A549 (cell line): ENCODE data around the gene CADM4. TPM values are rescaled to one million over a fixed set of nuclear protein-coding genes. Genes with fewer than 3 reads are reported as not detected.

Source experiments
- ATAC-seq, 2 experiments: fragments of 200-7000 bp in 1 of 2; fragments of >200 bp in 1 of 2; cut with Nextera tagmentation in 1 of 2; cut with Tn5 transposase in 1 of 2; 3 replicates each; pipeline versions ENCODE4 v1.8.0 to v1.9.1; 2018 to 2020; ENCODE audit warnings: mild to moderate bottlenecking in 1 of 2, moderate library complexity in 1 of 2
- CTCF ChIA-PET: fragments of 300-600 bp; sonication (Branson Sonifier 250); formaldehyde crosslinking; extraction: SDS; loops from one replicate; lab custom pipeline; 2021; ENCODE audit warnings: antibody characterized with exemption, inconsistent platforms; lab: Yijun Ruan, JAX
- POLR2A ChIA-PET: fragments of 350-600 bp; formaldehyde crosslinking; extraction: SDS; loops from one replicate; lab custom pipeline; 2021; ENCODE audit warnings: antibody characterized with exemption, inconsistent platforms; lab: Yijun Ruan, JAX
- DNase-seq, 2 experiments: peaks; one replicate each; pipeline versions ENCODE4 v3.0.0 to v3.0.0-alpha.2; 2011 to 2016; ENCODE audit warnings: low read depth in 1 of 2, low spot score in 1 of 2
- FAIRE-seq: peaks from 2 replicates; lab custom pipeline; 2011; peaks lifted over from hg19 to GRCh38; lab: Jason Lieb, UNC
- H3K27ac ChIP-seq, 2 experiments: fragments of >200 bp; sonication (Bioruptor Twin); formaldehyde crosslinking; 3 replicates each; pipeline ENCODE4 v1.5.1; 2016 to 2017
- H3K4me1 ChIP-seq: fragments of >200 bp; sonication (Bioruptor Twin); formaldehyde crosslinking; 3 replicates; pipeline ENCODE4 v1.6.1; 2016
- H3K4me2 ChIP-seq: fragments of >200 bp; sonication (Bioruptor Twin); formaldehyde crosslinking; 3 replicates; pipeline ENCODE4 v1.6.1; 2016
- H3K4me3 ChIP-seq: fragments of >200 bp; sonication (Bioruptor Twin); formaldehyde crosslinking; 3 replicates; pipeline ENCODE4 v1.5.1; 2016
- H3K9me3 ChIP-seq: fragments of >200 bp; sonication (Bioruptor Twin); formaldehyde crosslinking; 3 replicates; pipeline ENCODE4 v1.6.1; 2016
- BHLHE40 ChIP-seq: IDR thresholded peaks from 2 replicates; pipeline ENCODE4 v1.6.1; 2012; ENCODE audit warnings: low read depth, low read length, inconsistent platforms
- CBX2 ChIP-seq: fragments of 200-600 bp; sonication (generic); IDR thresholded peaks from 2 replicates; pipeline ENCODE4 v1.6.1; 2016; ENCODE audit warnings: low read depth, mild to moderate bottlenecking, borderline replicate concordance
- CHD4 ChIP-seq: fragments of 200-600 bp; sonication (generic); IDR thresholded peaks from 2 replicates; pipeline ENCODE4 v1.6.1; 2016; ENCODE audit warnings: antibody characterized with exemption, mild to moderate bottlenecking, borderline replicate concordance
- EHMT2 ChIP-seq: fragments of 200-600 bp; sonication (generic); IDR thresholded peaks from 2 replicates; pipeline ENCODE4 v1.6.1; 2016; ENCODE audit warnings: antibody characterized with exemption, low read depth, mild to moderate bottlenecking, moderate library complexity
- ESRRA ChIP-seq: fragments of 150-350 bp; IDR thresholded peaks from 2 replicates; pipeline ENCODE4 v1.6.1; 2014; ENCODE audit warnings: mild to moderate bottlenecking, low read length, borderline replicate concordance
- FOSB ChIP-seq: fragments of 250-450 bp; sonication (Bioruptor Pico); IDR thresholded peaks from 2 replicates; pipeline ENCODE4 v1.5.0; 2020; ENCODE audit warnings: mild to moderate bottlenecking, moderate library complexity
- GATA3 ChIP-seq: IDR thresholded peaks from 2 replicates; pipeline ENCODE4 v1.6.1; 2012; ENCODE audit warnings: borderline replicate concordance
- HEYL ChIP-seq: fragments of 250-450 bp; sonication (Bioruptor Pico); IDR thresholded peaks from 2 replicates; pipeline ENCODE4 v1.8.0; 2021; ENCODE audit warnings: mild to moderate bottlenecking, moderate library complexity
- HOXA7 ChIP-seq: fragments of 250-450 bp; sonication (Bioruptor Pico); IDR thresholded peaks from 2 replicates; pipeline ENCODE4 v1.5.0; 2020; ENCODE audit warnings: mild to moderate bottlenecking, moderate library complexity
- HOXB13 ChIP-seq: fragments of 250-450 bp; sonication (Bioruptor Pico); IDR thresholded peaks from 2 replicates; pipeline ENCODE4 v1.5.0; 2020; ENCODE audit warnings: low read depth, mild to moderate bottlenecking, moderate library complexity
- JUNB ChIP-seq: fragments of >200 bp; sonication (Bioruptor Twin); formaldehyde crosslinking; IDR thresholded peaks from 2 replicates; pipeline ENCODE4 v1.6.1; 2016
- KDM1A ChIP-seq: fragments of 200-600 bp; sonication (generic); IDR thresholded peaks from 2 replicates; pipeline ENCODE4 v1.6.1; 2016; ENCODE audit warnings: low read depth, mild to moderate bottlenecking
- KDM5A ChIP-seq: fragments of 200-600 bp; sonication (generic); IDR thresholded peaks from 2 replicates; pipeline ENCODE4 v1.6.1; 2016; ENCODE audit warnings: antibody characterized with exemption, mild to moderate bottlenecking
- MAZ ChIP-seq: fragments of 150-350 bp; IDR thresholded peaks from 2 replicates; pipeline ENCODE4 v1.6.1; 2014; ENCODE audit warnings: antibody characterized with exemption, low read depth, low read length, borderline replicate concordance
- MYC ChIP-seq: IDR thresholded peaks from 2 replicates; pipeline ENCODE4 v1.6.1; 2012; ENCODE audit warnings: mild to moderate bottlenecking, inconsistent platforms, low read length, improper control_type of control experiment, borderline replicate concordance
- NPAS2 ChIP-seq: fragments of 250-450 bp; sonication (Bioruptor Pico); IDR thresholded peaks from 2 replicates; pipeline ENCODE4 v1.8.0; 2022; ENCODE audit warnings: mild to moderate bottlenecking, moderate library complexity, borderline replicate concordance
- NR3C1 ChIP-seq: fragments of >200 bp; sonication (Bioruptor Twin); formaldehyde crosslinking; IDR thresholded peaks from 3 replicates; pipeline ENCODE4 v1.6.1; 2017
- PHF8 ChIP-seq: fragments of 200-600 bp; sonication (generic); IDR thresholded peaks from 2 replicates; pipeline ENCODE4 v1.6.1; 2016; ENCODE audit warnings: low read depth, mild to moderate bottlenecking, antibody characterized with exemption, moderate library complexity, borderline replicate concordance
- RAD21 ChIP-seq, 2 experiments: fragments of >200 bp in 1 of 2; sonication (Bioruptor Twin) in 1 of 2; formaldehyde crosslinking in 1 of 2; IDR thresholded peaks in 1 of 2; conservative IDR thresholded peaks in 1 of 2; 2 replicates in 1 of 2; 3 replicates in 1 of 2; pipeline ENCODE4 v1.6.1; 2012 to 2018; ENCODE audit warnings: inconsistent platforms in 1 of 2
- RCOR1 ChIP-seq: fragments of 150-350 bp; IDR thresholded peaks from 2 replicates; pipeline ENCODE4 v1.6.1; 2014; ENCODE audit warnings: antibody characterized with exemption, low read length, low read depth
- TP53 ChIP-seq: fragments of 250-450 bp; sonication (Bioruptor Pico); IDR thresholded peaks from 2 replicates; pipeline ENCODE4 v1.5.0; 2021; ENCODE audit warnings: mild to moderate bottlenecking, moderate library complexity
- ZC3H11A ChIP-seq: fragments of 450-650 bp; IDR thresholded peaks from 2 replicates; pipeline ENCODE4 v1.6.1; 2014; ENCODE audit warnings: antibody characterized with exemption, mild to moderate bottlenecking
- ZNF302 ChIP-seq: fragments of 250-450 bp; sonication (Bioruptor Pico); IDR thresholded peaks from 2 replicates; pipeline ENCODE4 v1.9.0; 2021; ENCODE audit warnings: inconsistent platforms, mild to moderate bottlenecking, moderate library complexity
- WGBS: methylation state at CpG from one replicate; pipeline ENCODE4 v1.1.6; 2017; ENCODE audit errors: missing lambda C conversion rate; 5-methylcytosine and 5-hydroxymethylcytosine counted together
- polyA plus RNA-seq, 4 experiments: library from polyadenylated mRNA; depleted of rRNA in 3 of 4; stranded (reverse); fragments of >200 nt; fragmentation: RNase III in 1 of 4; extraction: RNeasy Plus Mini Kit Qiagen cat#74134 plus additional on column Dnase treatment in 1 of 4; gene quantifications; 2 replicates in 3 of 4; 3 replicates in 1 of 4; pipeline ENCODE4 v1.2.3, GENCODE V29; 2011 to 2017
- TF ChIP-seq, protein P1 (sequence below): IDR thresholded peaks from 2 replicates; pipeline ENCODE4 v1.6.1; 2012
- TF ChIP-seq, protein P2 (sequence below): fragments of >200 bp; sonication (Bioruptor Twin); formaldehyde crosslinking; IDR thresholded peaks from 3 replicates; pipeline ENCODE4 v1.5.1; 2016
- TF ChIP-seq, protein P3 (sequence below): fragments of 200-600 bp; sonication (generic); IDR thresholded peaks from 2 replicates; pipeline ENCODE4 v1.6.1; 2016; ENCODE audit warnings: antibody characterized with exemption, mild to moderate bottlenecking, moderate library complexity
- TF ChIP-seq, protein P4 (sequence below): fragments of 250-450 bp; sonication (Bioruptor Pico); IDR thresholded peaks from 2 replicates; pipeline ENCODE4 v1.5.0; 2020; ENCODE audit warnings: low read depth, mild to moderate bottlenecking, moderate library complexity
- TF ChIP-seq, protein P5 (sequence below): fragments of 450-650 bp; IDR thresholded peaks from 2 replicates; pipeline ENCODE4 v1.6.1; 2014; ENCODE audit warnings: antibody characterized with exemption

The CADM4 gene
- polyA plus RNA-seq, 2 of the 4 experiments (the other 2 are of a cell fraction): 4.2 to 9.2 TPM

DNA sequence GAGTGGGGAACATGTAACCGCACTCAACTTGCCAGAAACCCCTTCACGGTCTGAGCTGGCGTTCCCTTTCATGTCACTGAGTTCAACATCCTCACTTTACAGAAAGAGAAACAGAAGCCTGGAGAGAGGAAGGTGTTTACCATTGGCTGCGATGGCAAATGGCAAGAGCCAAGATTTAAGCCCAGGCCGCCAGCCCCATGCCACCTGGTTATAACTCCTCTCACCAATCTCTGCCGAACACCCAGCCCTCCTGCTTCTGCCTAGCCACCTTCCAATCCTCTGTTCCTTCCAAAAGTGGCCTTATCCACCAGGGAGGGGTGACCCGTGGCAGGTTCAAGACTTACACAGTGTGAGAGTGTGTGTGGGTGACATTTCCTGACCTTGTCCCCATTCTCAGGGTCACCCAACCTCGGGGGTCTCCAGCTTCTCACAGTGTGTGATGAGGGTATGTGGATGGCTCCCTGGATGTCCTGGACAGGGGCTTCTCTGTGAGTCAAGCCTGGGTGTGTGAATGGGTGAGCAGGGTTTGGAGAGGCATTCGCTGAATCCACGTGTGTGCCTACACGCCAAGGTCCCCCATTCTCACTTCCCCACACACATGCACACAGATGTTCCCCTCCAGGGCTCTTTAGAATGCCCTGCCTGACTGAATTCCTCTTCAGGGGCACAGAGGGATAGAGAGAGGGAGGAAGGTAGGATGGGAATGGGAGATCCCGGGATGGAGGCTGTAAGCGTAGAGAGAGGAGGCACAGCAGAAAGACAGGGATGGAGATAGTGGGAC, 1.2 kb downstream of the CADM4 start:
- Histone ChIP-seq H3K4me3 (no peak overlapping the region; the same call in 2 of the 3 replicates), H3K27ac (no peak overlapping the region), H3K4me1 (peaks cover 30% of the 10 kb centered on the region), H3K4me2 (peak overlapping the region; percentile 100), H3K9me3 (no peaks in the 10 kb centered on the region)
- no peak for DNase-seq
- ChIA-PET POLR2A (no interaction called here), CTCF (interaction anchor here (0.8 to 2.0 kb wide), 4 partner anchors 12 to 44 kb away, joined by 3 to 9 read pairs (median 4); no protein-coding TSS in a partner anchor)
- no peak; a peak in 1 of 6 replicates for ATAC-seq
- 83% methylated on average over 13 of the region's 13 CpGs for WGBS
- TF ChIP-seq KDM5A (no peak), RCOR1 (no peak), MYC (no peak), GATA3 (no peak), RAD21 (conservative IDR thresholded peaks at IDR 0.05 in 1 of 2, IDR thresholded peaks at IDR 0.05 in 1 of 2) (no peak), HOXA7 (no peak), HEYL (CRISPR knock-in tag) (no peak), ZNF302 (no peak), MAZ (no peak), HOXB13 (CRISPR knock-in tag) (no peak), ZC3H11A (no peak), CBX2 (no peak), BHLHE40 (no peak)
- TF ChIP-seq, protein P1, sequence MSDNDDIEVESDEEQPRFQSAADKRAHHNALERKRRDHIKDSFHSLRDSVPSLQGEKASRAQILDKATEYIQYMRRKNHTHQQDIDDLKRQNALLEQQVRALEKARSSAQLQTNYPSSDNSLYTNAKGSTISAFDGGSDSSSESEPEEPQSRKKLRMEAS: no peak
- TF ChIP-seq, protein P2, sequence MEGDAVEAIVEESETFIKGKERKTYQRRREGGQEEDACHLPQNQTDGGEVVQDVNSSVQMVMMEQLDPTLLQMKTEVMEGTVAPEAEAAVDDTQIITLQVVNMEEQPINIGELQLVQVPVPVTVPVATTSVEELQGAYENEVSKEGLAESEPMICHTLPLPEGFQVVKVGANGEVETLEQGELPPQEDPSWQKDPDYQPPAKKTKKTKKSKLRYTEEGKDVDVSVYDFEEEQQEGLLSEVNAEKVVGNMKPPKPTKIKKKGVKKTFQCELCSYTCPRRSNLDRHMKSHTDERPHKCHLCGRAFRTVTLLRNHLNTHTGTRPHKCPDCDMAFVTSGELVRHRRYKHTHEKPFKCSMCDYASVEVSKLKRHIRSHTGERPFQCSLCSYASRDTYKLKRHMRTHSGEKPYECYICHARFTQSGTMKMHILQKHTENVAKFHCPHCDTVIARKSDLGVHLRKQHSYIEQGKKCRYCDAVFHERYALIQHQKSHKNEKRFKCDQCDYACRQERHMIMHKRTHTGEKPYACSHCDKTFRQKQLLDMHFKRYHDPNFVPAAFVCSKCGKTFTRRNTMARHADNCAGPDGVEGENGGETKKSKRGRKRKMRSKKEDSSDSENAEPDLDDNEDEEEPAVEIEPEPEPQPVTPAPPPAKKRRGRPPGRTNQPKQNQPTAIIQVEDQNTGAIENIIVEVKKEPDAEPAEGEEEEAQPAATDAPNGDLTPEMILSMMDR: no peak
- FAIRE-seq: no peak

DNA sequence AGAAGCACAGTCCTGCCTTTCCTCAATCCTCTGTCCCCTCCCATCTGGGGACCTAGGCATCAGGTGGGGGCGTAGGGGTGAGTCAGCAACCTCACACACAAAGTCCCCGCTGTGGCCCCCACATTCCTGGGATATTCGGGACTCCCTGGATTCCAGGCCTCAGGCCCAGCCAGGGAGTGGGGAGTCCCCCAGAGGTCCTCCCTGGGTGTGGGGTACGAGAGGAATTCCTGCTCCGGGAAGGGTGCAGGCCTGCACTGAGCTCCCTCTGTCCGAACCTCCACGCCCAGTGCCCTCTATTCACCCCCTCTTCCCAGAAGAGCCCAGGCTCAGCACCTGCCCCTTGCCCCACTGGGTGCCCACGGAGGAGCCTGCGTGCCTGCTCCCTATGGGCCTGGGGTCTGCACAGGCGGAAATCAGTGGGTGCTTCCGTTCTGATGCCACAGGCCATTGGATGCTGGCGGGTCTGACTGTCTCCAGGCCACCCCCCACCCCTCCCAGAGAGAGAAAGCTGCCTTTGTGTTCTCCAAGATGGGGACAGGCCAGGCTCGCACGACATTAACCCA, 3.4 kb downstream of the CADM4 start:
- Histone ChIP-seq H3K9me3 (no peaks in the 10 kb centered on the region), H3K27ac (peak overlapping the region in 1 of 2 experiments; percentile 68; a peak in 3 of 6 replicates), H3K4me1 (peaks cover 30% of the 10 kb centered on the region), H3K4me3 (no peak overlapping the region), H3K4me2 (no peak overlapping the region)
- CTCF ChIA-PET: interaction anchor here (2.0 kb wide), 1 partner anchor 16 kb away, joined by 9 read pairs; no protein-coding TSS in a partner anchor
- no peak for ATAC-seq
- DNase-seq: no peak
- 70% methylated on average over 14 of the region's 14 CpGs for WGBS
- POLR2A ChIA-PET: no interaction called here
- FAIRE-seq: no peak
- TF ChIP-seq, protein P3, sequence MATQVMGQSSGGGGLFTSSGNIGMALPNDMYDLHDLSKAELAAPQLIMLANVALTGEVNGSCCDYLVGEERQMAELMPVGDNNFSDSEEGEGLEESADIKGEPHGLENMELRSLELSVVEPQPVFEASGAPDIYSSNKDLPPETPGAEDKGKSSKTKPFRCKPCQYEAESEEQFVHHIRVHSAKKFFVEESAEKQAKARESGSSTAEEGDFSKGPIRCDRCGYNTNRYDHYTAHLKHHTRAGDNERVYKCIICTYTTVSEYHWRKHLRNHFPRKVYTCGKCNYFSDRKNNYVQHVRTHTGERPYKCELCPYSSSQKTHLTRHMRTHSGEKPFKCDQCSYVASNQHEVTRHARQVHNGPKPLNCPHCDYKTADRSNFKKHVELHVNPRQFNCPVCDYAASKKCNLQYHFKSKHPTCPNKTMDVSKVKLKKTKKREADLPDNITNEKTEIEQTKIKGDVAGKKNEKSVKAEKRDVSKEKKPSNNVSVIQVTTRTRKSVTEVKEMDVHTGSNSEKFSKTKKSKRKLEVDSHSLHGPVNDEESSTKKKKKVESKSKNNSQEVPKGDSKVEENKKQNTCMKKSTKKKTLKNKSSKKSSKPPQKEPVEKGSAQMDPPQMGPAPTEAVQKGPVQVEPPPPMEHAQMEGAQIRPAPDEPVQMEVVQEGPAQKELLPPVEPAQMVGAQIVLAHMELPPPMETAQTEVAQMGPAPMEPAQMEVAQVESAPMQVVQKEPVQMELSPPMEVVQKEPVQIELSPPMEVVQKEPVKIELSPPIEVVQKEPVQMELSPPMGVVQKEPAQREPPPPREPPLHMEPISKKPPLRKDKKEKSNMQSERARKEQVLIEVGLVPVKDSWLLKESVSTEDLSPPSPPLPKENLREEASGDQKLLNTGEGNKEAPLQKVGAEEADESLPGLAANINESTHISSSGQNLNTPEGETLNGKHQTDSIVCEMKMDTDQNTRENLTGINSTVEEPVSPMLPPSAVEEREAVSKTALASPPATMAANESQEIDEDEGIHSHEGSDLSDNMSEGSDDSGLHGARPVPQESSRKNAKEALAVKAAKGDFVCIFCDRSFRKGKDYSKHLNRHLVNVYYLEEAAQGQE: no peak
- no peak for TF ChIP-seq PHF8
- TF ChIP-seq NPAS2 (CRISPR knock-in tag): no peak
- TF ChIP-seq EHMT2: no peak
- TF ChIP-seq CHD4: no peak
- TF ChIP-seq ESRRA: no peak
- TF ChIP-seq NR3C1: no peak
- TF ChIP-seq, protein P4, sequence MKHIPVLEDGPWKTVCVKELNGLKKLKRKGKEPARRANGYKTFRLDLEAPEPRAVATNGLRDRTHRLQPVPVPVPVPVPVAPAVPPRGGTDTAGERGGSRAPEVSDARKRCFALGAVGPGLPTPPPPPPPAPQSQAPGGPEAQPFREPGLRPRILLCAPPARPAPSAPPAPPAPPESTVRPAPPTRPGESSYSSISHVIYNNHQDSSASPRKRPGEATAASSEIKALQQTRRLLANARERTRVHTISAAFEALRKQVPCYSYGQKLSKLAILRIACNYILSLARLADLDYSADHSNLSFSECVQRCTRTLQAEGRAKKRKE (CRISPR knock-in tag): no peak
- no peak for TF ChIP-seq KDM1A
- TF ChIP-seq FOSB (CRISPR knock-in tag): no peak
- TF ChIP-seq RAD21 (conservative IDR thresholded peaks at IDR 0.05 in 1 of 2, IDR thresholded peaks at IDR 0.05 in 1 of 2): no peak
- TF ChIP-seq HOXB13 (CRISPR knock-in tag): no peak
- TF ChIP-seq TP53 (CRISPR knock-in tag): no peak
- TF ChIP-seq, protein P5, sequence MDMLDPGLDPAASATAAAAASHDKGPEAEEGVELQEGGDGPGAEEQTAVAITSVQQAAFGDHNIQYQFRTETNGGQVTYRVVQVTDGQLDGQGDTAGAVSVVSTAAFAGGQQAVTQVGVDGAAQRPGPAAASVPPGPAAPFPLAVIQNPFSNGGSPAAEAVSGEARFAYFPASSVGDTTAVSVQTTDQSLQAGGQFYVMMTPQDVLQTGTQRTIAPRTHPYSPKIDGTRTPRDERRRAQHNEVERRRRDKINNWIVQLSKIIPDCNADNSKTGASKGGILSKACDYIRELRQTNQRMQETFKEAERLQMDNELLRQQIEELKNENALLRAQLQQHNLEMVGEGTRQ: no peak
- no peak for TF ChIP-seq JUNB
- TF ChIP-seq, protein P1: no peak
